ENCODE measurements around the gene AUTS2. TPM values are rescaled to one million over a fixed set of nuclear protein-coding genes. Genes with fewer than 3 reads are reported as not detected.
"Not testable (repeated sequence)": the region's sequence is repeated elsewhere in the genome, so short reads cannot be mapped to it uniquely, and the experiment has no call there.

The AUTS2 gene
- total RNA-seq, 6 donors from 2014 or later, result 38.9 to 151 (median 55.8) TPM

DNA sequence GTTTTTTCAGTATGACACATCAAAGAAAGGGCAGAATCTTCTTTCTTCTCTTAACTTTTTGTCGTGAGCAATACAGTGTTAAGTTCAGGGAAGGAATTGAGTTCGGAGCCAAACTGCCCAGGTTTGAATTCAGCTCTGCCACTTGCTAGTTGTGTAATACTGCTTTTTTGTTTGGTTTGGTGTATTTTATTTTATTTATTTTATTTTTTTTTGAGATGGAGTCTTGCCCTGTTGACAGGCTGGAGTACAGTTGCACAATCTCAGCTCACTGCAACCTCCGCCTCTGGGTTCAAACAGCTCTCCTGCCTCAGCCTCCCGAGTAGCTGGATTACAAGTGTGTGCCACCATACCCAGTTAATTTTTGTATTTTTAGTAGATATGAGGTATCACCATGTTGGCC is 993.9 kb downstream of the AUTS2 start:
- Histone ChIP-seq H3K4me1 (peaks cover 3 to 13% (median 7%) of the 10 kb centered on the region in 4 donors), H3K9me3 (no peaks in the 10 kb centered on the region), H3K27me3 (peaks cover 0 to 5% (median 0%) of the 10 kb centered on the region in 4 donors), H3K36me3 (no peaks in the 10 kb centered on the region), H3K27ac (no peak overlapping the region), H3K4me3 (no peak overlapping the region)
- 62 to 78% methylated on average over 4 of the region's 4 CpGs for WGBS, 2 donors
- ATAC-seq (ENCODE audit: low FRiP score in 2 of 2) (no peak), DNase-seq (no peak)
- TF ChIP-seq EP300 (IDR thresholded peaks at IDR 0.05), result no peak
- TF ChIP-seq POLR2A (IDR thresholded peaks at IDR 0.05), result no peak
- no peak for TF ChIP-seq CTCF (IDR thresholded peaks at IDR 0.05)
- TF ChIP-seq POLR2AphosphoS5 (IDR thresholded peaks at IDR 0.05), result no peak

DNA sequence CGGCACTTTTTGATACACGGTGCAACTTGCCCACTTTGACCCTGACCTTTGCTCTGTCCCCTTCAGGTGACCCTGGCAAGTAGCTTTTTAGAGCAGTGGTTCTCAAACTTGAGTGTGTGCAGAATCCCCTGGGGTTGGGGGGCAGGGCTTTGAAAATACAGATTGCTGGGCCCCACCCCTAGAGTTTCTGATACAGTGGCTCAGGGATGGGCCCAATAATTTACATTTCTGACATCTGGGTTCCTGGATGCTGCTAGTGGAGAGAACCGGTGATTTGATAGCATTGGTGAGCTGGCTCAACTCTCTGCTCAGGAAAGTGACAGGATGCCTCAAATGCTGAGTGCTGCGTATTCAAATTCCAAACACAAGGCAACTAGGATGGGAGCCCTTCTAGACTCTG is 995.9 kb downstream of the AUTS2 start:
- no peak for DNase-seq
- H3K27ac ChIP-seq, result no peak overlapping the region
- peaks cover 3 to 13% (median 7%) of the 10 kb centered on the region in 4 donors for H3K4me1 ChIP-seq
- peaks cover 0 to 5% (median 0%) of the 10 kb centered on the region in 4 donors for H3K27me3 ChIP-seq
- WGBS, 2 donors, result 94 to 100% methylated on average over 2 to 4 of the region's 4 CpGs
- H3K9me3 ChIP-seq, result no peaks in the 10 kb centered on the region
- no peaks in the 10 kb centered on the region for H3K36me3 ChIP-seq
- no peak overlapping the region for H3K4me3 ChIP-seq
- ATAC-seq (ENCODE audit: low FRiP score in 2 of 2), result no peak
- no peak for TF ChIP-seq EP300 (IDR thresholded peaks at IDR 0.05)
- TF ChIP-seq CTCF (IDR thresholded peaks at IDR 0.05), result no peak

- not testable (repeated sequence) for DNase-seq; H3K4me3 ChIP-seq; H3K27me3 ChIP-seq; ATAC-seq (ENCODE audit: low FRiP score in 2 of 2); H3K36me3 ChIP-seq; H3K9me3 ChIP-seq; H3K27ac ChIP-seq
- 89 to 96% methylated on average over 7 of the region's 7 CpGs for WGBS, 2 donors
- H3K4me1 ChIP-seq, result peaks cover 3 to 13% (median 7%) of the 10 kb centered on the region in 4 donors
These were observed 996.6 kb downstream of the AUTS2 start for GRCh38 chr7:70594885-70595284.

GRCh38 chr7:70595370-70595754 is 997.1 kb downstream of the AUTS2 start:
- Histone ChIP-seq H3K4me3 (no peak overlapping the region), H3K27me3 (peaks cover 0 to 5% (median 0%) of the 10 kb centered on the region in 4 donors), H3K27ac (no peak overlapping the region), H3K4me1 (peaks cover 3 to 13% (median 7%) of the 10 kb centered on the region in 4 donors), H3K9me3 (no peaks in the 10 kb centered on the region), H3K36me3 (no peaks in the 10 kb centered on the region)
- ATAC-seq (ENCODE audit: low FRiP score in 2 of 2) (no peak), DNase-seq (no peak)
- TF ChIP-seq POLR2AphosphoS5 (IDR thresholded peaks at IDR 0.05), result no peak
- no peak for TF ChIP-seq POLR2A (IDR thresholded peaks at IDR 0.05)
- TF ChIP-seq EP300 (IDR thresholded peaks at IDR 0.05), result no peak
- TF ChIP-seq CTCF (IDR thresholded peaks at IDR 0.05), result no peak
- 47 to 53% methylated on average over 6 of the region's 6 CpGs for WGBS, 2 donors

DNA sequence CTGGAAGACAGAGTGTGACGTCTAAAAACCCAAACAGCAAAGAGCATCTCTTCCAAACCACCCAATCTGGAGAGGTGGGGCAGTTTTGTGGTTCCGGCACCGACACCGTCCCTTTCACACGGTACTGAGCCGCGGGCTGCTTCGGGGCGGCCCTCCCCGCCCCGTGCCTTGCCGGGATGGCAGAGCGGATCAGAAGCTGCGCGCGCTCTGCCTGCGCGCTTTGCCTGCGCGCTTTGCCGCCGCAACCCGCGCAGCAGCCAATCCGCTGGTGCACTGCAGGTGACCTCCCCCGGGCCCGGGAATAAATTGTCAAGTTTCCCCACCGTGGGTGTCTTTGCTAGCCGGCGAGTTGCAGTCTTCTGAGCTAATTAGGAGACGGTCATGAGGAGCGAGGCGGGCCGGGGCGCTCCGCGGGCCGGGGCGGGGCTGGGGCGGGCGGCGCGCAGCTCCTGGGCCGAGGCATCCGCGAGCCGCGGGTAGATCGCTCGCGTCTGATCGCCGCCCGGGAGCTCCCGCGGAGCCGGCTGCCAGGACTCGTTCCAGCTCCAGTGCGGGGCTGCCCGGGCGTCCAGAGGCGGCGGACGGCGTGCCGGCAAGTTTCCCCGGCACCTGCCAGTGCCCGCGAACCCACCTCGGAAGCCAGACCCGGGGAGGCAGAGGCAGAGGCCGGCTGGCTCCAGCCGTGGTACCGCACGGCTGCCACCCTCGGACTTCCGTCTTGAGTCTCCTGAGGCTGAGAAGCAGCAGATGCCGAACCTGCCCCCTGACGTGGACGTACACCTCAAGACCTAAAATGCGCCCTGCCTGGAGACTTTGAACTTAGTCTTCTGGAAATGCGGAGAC is 997.7 kb downstream of the AUTS2 start:
- Histone ChIP-seq H3K9me3 (no peaks in the 10 kb centered on the region), H3K36me3 (no peaks in the 10 kb centered on the region), H3K27me3 (peaks cover 0 to 5% (median 0%) of the 10 kb centered on the region in 4 donors), H3K27ac (no peak overlapping the region), H3K4me3 (peak overlapping the region in 3 of 4 donors; percentile 21 to 42 (median 40)), H3K4me1 (peaks cover 3 to 13% (median 7%) of the 10 kb centered on the region in 4 donors)
- WGBS, 2 donors, result 18 to 40% methylated on average over 1 to 64 of the region's 82 CpGs
- no peak for TF ChIP-seq POLR2AphosphoS5 (IDR thresholded peaks at IDR 0.05)
- TF ChIP-seq EP300 (IDR thresholded peaks at IDR 0.05), result no peak
- no peak for TF ChIP-seq POLR2A (IDR thresholded peaks at IDR 0.05)
- TF ChIP-seq CTCF (IDR thresholded peaks at IDR 0.05), result no peak
- DNase-seq, result peak in 1 of 2 donors; percentile 86
- ATAC-seq (ENCODE audit: low FRiP score in 2 of 2), result peak in 1 of 2 donors; percentile 67
